GM18870 (cell line): Measurements from ENCODE around the gene AMBRA1.

ENCODE experiments used
- ATAC-seq: cut with Tn5 transposase; IDR thresholded peaks from one replicate; pipeline ENCODE4 v1.9.1; 2021; ENCODE audit warnings: moderate library complexity; ENCODE audit not compliant: unreplicated experiment

Gene AMBRA1

DNA sequence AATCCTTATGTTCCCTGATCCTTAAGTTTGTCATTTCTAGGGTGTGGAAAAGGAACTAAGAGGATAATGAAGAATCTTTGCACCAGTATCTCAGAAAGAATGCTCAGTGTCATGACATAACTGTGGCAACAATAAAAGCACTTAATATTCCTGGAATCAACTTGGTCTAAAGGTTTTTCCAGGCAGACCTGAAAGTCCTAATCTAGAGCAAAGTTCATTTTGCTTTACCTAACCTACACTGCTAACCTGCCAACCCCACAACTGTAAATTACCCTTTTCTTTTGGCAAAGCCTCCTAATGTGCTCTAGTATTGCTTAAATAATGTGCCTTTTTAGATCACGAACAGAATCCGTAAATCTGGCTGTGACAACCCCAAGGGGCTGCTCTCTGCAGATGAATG lies 82.5 kb downstream of the AMBRA1 start:
- ATAC-seq, result no peak

DNA sequence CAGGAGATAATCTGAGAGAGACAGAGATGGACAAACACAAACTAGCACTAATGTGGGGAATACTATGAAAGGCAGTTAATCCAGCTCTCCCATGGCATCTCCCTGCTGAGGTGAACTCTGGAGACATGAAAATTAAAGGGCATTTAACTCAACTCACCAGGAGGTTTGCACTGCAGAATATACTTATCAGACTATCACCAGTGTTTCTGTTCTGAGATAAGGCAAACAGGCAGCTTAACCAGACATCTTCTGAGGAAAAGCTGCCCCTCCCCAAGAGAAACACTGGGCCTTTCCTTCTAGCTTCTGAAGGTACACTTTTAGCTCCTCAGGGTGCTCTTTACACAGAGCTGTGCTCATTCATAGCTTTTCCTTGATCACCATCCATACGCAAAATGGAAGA lies 85.5 kb downstream of the AMBRA1 start:
- no peak for ATAC-seq

DNA sequence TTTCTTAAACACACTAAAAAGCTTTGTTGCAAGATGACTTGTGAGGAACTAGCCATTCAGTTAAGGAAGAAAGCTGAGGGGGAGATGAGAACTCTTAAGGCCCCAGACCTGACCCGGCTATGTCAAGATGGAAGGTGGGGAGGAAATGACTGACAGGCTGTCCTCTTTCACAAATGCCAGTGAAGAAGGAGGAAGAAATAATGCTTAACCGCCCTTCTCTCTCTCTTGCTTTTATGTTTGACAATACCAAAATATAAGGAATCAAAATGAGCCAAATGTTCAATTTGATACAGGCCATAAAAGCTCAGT lies 87.4 kb downstream of the AMBRA1 start:
- no peak for ATAC-seq

DNA sequence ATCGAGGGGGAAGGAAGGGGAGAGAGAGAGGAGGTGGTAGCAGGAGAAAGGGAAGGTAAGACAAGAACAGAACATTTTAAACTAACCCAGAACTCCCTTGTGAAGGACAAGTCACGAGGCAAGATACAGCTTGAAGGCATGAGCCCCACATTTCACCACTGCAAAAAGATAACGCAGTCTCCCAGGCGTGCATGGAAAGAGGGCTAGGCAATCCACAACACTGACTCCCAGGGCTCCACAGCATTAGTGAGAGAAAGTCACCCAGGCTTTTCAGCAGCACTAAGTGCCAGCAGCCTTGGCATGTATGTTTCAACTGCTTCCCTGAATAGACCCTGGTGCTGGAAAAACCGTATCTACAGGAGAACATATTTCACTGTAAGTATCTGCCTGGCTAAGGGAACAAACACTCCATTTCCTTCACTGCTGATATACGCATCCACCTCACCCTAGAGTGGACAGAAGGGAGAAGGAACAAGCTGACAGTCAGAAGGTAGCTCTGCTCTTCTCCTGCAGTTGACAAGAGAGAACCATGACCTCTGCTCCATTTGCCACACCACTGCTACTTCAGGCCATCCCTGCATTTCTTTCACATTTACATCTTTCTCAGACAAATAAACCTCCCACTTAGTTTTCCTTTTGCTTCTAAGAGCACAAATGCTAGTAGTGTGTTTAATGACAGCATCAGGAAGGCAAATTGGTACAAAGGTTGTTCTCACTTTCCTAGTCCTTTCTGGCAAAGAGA lies 87.9 kb downstream of the AMBRA1 start:
- no peak for ATAC-seq

DNA sequence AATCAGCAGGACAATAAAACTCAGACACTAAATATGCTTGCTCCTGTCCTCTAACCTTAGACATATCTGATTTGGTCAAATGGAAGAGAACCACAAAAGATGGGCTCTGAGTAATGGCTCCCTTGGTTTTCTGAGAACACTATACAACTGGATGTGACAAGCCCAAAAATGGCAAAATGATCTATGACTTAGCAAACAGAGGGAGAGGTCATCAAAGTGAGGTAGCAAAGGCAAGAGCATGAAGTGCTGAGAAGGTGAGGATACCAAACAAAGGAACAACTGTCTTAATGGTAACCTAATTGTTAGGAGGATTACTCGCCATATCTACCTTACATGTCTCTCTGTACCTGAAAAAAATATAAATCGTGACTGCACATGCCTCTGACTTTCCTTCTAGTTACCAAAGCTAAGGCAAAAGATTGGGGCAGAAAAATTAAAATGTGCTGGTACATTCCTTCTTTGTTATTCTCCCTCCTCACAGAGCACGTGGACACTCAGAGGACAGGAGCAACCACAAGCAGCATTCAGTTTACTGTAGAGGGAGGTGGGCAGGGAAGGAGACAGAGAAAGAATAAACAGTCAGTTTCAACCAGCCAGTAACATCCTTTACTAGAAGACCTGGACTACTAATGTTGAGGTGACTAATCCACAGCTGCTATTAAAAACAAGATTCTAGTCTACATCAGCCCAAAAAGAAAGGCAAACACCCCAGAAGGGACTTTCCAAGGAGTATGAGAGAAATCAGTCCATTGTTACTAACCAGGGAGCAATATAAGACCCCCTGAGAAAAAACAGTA lies 88.8 kb downstream of the AMBRA1 start:
- no peak for ATAC-seq

DNA sequence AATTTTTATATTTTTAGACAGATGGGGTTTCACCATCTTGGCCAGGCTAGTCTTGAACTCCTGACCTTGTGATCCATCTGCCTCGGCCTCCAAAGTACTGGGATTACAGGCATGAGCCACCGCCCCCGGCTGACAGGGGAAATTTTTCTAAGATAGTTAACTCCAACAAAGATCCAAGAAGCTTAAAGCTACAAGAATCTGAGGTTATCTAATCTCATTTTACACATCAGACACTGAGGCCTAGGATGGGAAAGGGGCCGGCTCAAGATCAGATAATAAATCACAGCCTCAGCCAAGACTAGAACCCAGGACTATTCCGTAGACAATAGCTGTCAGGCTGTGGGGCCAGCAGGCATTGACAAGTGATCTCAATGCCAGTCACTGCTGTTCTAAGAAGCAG lies 94.0 kb downstream of the AMBRA1 start:
- ATAC-seq, result no peak

DNA sequence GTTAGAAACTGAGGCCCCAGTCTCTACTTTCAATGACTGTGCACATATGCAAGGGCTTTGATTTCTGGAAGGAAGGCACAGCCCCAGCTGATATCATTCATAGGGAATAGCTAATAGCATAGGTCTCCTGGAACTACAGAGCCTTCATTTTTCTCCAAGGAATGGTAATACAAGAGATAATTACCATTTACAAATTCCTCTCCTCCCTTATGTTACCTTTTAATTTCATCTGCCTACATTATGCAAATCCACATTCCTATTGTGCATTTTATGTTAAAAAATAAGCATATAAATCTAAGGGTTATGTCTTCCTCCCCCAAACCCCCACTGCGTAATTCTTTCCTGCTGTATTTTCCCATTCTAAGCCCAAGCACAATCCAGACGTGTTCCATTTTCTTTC lies 94.9 kb downstream of the AMBRA1 start:
- no peak for ATAC-seq

DNA sequence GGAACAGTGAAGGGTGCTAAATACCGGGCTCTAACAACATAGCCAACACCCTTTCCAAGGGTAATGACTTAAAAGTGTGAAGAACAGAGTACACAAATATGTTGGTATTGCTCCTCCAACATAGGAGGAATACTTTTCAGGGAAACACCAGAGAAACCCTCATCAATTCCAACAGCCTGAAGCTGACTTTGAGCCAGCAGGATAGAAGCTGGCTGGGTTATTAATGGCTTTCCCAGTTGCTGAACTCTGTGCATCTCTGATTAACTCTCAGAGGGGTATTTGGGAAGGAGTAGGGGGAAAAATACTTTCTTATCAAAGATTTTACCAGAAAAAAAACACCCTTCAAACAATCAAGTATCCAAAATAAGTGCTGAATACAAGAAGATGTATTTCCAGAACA lies 95.6 kb downstream of the AMBRA1 start:
- no peak for ATAC-seq

DNA sequence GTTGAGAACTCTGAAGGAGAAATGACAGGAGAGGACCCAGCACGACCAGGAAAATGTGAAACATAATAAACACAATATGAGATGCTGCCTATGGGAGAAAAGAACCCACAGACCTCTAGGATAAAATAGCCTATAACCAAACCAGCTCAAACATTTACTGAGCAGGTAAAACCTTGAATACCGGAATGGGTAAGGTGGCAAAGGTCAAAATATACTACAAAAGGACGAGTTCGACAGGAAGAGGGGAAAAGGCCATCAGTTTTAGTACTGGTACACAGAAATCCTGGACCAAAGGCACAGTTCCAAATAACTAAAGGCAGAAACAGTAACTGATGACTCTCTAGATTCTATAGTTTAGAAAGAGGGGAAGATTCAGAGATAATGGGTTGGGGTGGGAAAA lies 96.3 kb downstream of the AMBRA1 start:
- no peak for ATAC-seq

DNA sequence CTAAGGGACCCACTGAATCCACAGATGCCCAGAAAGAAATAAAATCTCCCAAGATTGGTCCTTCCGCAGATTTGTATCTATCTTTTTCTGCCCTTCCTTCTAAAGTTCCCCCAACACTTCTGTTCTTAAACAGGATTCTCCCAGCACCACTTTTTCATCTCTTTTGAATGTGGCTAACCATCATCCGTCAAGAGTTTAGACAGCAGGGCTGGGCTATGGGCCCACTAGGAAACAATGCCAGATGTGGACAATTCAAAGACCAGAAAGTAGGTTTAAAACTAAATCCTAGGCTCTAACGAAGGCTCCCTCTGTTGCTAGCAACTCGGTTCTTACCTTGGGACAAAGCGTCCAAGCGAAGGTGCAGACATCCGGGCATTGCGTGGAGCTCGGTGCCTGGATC lies 100.0 kb downstream of the AMBRA1 start:
- no peak for ATAC-seq

DNA sequence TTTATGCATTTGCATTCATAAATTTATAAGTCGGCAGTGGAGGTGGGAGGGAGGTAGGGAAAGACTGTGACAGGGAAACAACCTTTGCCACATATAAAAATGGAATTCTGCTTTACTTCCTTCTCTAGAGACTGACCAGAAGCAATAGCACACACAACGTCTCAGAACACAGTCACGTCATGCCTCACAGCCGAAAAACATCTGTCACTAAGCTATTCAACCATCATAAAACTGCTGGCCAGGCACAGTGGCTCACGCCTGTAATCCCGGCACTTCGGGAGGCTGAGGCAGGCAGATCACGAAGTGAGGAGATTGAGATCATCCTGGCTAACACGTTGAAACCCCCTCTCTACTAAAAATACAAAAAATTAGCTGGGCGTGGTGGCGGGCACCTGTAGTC lies 101.3 kb downstream of the AMBRA1 start:
- ATAC-seq, result no peak

DNA sequence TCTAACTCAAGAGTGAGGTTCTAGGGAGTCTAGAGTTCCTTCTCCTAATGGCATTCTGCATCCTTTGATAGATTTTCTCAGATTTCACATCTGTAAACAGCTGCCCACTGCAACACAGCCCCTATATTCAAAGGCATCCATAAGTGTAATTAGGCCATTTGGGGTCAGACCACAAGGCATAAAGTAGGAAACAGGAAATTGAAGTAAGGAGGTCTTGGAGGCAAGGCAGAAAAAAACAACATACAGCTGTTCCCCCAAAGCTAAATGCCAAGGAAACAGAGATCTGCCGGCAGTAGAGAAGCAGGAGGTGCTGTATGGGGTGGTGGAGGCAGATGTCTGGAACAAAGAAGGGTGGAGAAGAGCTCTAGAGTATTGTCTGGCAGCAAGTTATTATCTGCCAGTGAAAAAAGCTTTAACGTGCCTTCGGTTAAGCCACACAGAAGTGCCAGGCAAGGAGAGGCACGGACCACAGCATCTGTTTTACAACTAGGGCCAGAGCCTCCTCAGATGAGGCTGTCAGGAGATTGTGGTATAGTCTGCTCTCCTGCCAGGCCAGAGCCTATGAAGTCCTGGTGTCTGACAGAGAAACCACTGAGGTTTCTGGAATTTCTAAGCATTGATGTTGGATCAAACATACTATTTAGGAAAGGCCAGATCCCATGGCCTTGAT lies 102.0 kb downstream of the AMBRA1 start:
- no peak for ATAC-seq

DNA sequence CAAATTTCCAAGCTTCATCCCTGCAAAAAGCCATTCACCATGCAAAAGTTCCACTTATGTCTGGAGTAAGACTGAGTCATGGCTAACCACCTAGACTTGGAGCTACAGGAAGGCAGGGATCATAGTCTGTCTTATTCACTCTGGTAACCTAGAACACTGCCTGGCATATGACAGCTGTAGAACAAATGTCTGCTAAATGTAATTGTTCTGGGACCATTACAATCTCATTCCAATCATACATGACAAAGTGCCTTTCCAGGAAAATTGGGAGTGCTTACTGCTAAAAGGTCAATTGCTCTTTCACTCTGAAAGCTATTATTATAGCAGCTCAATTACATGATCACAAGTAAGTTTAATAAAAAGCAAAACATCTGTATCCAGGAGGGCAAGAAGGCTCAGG lies 103.2 kb downstream of the AMBRA1 start:
- ATAC-seq, result no peak

DNA sequence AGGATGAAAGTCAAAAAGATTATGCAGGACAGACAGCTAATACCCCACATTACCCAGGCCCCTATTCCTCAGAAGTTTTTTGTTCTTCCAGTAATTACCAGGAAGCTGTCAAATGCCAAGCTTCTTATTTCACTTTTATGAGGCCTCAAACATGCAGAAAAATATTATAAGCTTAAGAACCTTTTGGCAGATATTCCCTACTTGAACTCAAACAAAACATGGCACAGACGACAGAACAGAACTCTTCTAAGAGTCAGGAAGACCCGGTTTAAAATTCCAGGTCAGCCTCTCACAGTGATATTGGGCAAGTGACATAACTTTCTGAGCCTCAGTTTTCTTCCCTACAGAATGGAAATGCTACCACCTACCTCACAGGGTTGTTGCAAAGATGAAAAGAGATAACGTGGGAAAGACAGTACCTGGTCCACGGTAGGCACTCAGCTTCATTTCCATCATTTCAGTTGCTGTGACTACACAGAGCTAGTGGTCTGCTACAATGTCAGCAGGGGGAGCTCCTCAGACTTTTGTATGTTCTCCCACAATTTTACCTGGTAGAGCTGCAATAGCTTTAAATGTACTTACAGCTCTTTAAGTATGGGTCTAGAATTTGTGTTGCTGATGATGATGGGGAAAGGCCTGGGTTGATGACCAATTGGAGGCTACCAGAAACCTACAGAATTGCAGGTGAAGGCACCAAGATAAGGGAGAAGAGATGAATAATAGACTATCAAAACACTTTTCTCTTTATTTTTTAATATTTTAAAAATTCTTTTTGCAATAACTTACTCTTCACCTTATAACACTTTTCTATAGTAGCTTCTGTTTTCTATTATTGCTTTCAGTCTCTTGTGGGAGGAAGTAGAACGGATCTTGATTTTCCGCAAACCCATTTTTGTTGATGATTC lies 103.9 kb downstream of the AMBRA1 start:
- ATAC-seq, result no peak

DNA sequence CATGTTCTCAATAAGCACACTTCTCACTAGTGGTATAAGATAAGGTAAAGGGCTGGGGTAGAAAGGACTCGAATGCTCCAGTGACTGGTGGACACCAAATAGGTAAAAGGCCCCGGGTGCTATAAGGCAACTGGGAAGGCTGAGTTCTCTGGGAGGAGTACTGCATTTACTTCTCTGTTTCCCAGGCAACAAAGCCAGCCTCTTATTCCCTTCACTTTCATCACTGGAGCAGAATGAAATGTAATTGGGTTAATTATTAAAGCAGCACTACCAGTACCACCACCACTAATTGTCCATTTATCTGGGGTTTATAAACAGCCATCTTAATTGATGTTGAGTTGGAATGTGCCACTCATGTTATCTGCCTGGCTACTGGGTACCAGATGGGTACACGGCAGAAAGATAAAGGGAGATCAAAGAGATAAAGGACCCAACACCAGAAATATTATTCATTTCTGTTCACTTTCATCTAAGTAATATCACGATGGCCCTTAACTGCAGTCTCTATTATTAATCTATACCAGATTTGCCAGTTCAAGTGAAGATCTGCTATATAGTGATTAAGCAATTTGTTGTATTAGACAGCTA lies 107.9 kb downstream of the AMBRA1 start:
- no peak for ATAC-seq

DNA sequence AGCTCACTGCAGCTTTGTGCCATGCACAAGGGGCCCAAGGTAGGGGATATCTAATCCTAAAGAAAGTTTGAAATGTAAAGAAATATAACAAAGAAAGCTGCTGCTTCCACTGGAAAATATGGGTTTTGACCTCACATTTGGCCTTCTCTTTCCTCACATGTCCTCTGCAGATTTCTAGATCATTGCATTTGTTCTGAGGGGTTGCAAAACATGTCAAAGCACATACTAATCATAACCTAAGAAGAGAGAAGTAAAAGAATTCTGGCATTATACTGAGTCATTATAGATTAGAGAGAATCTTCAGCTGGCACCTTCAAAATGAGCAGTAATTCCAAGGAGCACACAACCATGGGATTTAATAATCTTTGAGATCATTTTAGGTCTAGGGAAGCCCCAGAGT lies 109.7 kb downstream of the AMBRA1 start:
- no peak for ATAC-seq

DNA sequence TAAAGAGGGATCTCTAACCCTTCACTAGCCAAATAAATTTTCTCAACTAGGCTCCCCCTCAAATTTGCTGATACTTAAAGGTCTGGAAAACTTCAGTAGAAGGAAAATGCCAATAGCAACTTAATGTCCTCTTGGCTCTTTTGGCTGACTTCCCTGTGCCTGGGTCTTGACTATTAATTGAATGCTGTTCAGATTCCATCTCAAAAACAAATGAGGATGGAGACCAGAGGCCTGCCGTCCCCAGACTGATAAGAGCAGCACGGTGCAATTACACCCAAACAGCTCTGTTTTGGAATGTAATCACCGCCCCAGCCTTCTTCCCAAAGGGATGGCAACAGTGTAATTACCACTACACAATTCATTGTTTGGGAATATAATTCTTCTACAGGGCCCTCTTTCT lies 112.9 kb downstream of the AMBRA1 start:
- no peak for ATAC-seq

DNA sequence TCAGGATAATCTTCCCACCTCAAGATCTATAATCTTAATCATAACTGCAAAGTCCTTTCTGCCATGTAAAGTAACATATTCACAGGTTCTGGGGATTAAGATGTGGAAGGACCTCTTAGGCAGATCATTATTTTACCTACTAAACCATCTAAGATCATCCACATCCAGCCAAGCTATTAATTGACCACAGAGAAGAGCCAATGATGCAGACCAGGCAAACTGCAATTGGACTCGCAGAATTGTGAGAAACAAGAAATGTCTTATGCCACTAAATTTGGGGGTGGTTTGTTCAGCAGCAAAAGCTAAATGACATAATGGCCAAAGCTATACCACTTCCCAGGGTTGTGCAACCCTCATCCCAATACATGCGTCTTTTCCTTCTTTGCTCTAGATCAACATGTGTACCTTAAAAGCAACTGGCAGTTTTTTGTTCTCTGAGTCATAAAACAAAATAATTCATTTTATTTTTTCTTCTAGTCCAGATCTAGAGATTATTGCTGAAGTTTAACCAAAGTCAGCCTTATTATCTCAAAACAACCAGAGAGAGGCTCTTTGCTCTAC lies 113.6 kb downstream of the AMBRA1 start:
- ATAC-seq, result no peak

DNA sequence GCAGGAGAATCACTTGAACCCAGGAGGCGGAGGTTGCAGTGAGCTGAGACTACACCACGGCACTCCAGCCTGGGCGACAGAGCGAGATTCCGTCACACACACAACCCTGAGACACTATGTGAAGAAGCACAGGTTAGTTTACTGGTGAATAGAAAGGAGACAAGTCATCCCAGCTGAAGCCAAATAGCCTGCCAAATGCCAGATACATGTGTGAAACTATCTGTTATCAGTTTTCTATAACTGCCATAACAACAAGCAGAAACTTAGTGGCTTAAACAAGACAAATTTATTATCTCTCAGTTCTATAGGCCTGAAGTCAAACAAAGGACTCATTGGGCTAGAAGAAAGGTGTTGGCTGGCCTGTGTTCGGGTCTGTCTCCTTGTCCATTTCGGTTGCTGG lies 114.2 kb downstream of the AMBRA1 start:
- ATAC-seq, result no peak

DNA sequence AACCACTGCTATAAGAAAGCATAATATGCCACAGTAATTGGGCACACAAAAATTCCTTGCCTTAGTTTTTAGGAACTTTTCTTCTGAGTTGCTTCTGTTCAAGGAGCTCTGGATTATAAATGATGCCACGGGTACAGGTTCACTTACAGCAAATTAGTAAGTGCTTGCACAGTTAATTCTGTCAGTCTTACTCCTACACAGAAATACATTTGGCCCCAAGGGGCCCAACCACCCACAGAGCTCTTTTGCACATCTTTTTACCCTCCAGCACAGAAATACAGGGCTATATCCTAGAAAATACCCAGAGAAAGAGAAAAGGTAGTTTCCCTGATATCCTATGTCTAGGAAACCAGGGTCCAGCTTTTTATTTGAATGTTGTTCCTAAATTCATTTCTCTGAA lies 115.6 kb downstream of the AMBRA1 start:
- ATAC-seq, result no peak

DNA sequence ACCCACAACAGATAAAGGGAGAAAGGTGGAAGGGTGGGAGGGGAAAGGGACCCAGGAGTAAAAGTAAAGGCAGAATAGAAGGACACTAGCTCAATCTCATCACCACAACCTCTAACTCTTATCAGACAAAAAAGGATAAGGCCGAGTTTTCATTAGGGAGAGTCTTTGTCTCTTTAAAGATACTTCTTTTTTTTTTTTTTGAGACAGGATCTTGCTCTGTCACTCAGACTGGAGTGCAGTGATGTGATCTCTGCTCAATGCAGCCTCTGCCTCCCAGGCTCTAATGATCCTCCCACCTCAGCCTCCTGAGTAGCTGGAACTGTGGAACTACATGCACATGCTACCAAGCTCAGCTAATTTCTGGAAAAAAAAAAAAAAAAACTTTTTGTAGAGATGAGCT lies 116.7 kb downstream of the AMBRA1 start:
- ATAC-seq, result no peak
